Heart right ventricle (tissue), 16 donors: ENCODE data around the gene WWOX. TPM values are rescaled to one million over a fixed set of nuclear protein-coding genes. Genes with fewer than 3 reads are reported as not detected.

Experiments
- ATAC-seq, 8 donors: fragments of 200-7000 bp; cut with Tn5 transposase; one replicate each; pipeline ENCODE4 v1.9.1; 2020; ENCODE audit warnings: mild to moderate bottlenecking in 8 of 8, moderate library complexity in 8 of 8, moderate number of reproducible peaks in 1 of 8
- DNase-seq, 2 donors: peaks; one replicate each; pipeline ENCODE4 v3.0.0-alpha.2; 2020
- H3K27ac ChIP-seq, 10 donors: fragments of 200-600 bp; sonication (generic) in 2 of 10; one replicate each; pipeline versions ENCODE4 v1.5.0 to v1.8.0; 2020 to 2022; ENCODE audit warnings: mild to moderate bottlenecking in 3 of 10
- H3K27me3 ChIP-seq, 7 donors: fragments of 200-600 bp; one replicate each; pipeline ENCODE4 v1.8.0; 2021 to 2022; ENCODE audit warnings: mild to moderate bottlenecking in 2 of 7
- H3K36me3 ChIP-seq, 9 donors: fragments of 200-600 bp; sonication (generic) in 1 of 9; one replicate each; pipeline versions ENCODE4 v1.5.0 to v1.8.0; 2020 to 2022; ENCODE audit warnings: mild to moderate bottlenecking in 2 of 9
- H3K4me1 ChIP-seq, 9 donors: fragments of 200-600 bp; sonication (generic) in 1 of 9; one replicate each; pipeline versions ENCODE4 v1.5.0 to v1.8.0; 2020 to 2022; ENCODE audit warnings: mild to moderate bottlenecking in 4 of 9
- H3K4me3 ChIP-seq, 10 donors: fragments of 200-600 bp; sonication (generic) in 2 of 10; one replicate each; pipeline versions ENCODE4 v1.5.0 to v1.8.0; 2020 to 2022; ENCODE audit warnings: mild to moderate bottlenecking in 7 of 10, moderate library complexity in 2 of 10
- H3K9me3 ChIP-seq, 11 donors: fragments of 200-600 bp in 10 of 11; sonication (generic) in 2 of 11; one replicate each; pipeline versions ENCODE4 v1.5.0 to v1.8.0; 2013 to 2022; ENCODE audit warnings: mild to moderate bottlenecking in 2 of 11, control low read depth in 1 of 11, moderate library complexity in 1 of 11
- CTCF ChIP-seq, 9 donors: fragments of 200-600 bp; sonication (generic) in 2 of 9; IDR thresholded peaks; one replicate each; pipeline versions ENCODE4 v1.5.0 to v1.8.0; 2021 to 2022; ENCODE audit warnings: antibody characterized with exemption in 9 of 9, mild to moderate bottlenecking in 5 of 9, moderate library complexity in 1 of 9
- WGBS, 2 donors: extraction: QIAGEN DNeasy Blood & Tissue Kit; methylation state at CpG; one replicate each; pipeline ENCODE4 v1.1.7; 2013; ENCODE audit warnings: inconsistent platforms in 1 of 2; 5-methylcytosine and 5-hydroxymethylcytosine counted together
- intact Hi-C, 10 donors: fragments of 100-400 bp; cut with DNase I; formaldehyde crosslinking; loops; one replicate each; pipeline versions ENCODE4 v1.11.1 to v1.14.2; 2022
- polyA plus RNA-seq, 2 donors: library from polyadenylated mRNA; stranded (reverse); fragments of 200-250 nt; gene quantifications; one replicate each; pipeline ENCODE4 v1.2.3, GENCODE V29; 2013
- total RNA-seq, 10 donors: library from RNA; stranded (reverse); fragmentation: NEBNext Ultra II Directional in 3 of 10; extraction: Animal tissue kit (Norgen Biotek cat#: 25700) in 3 of 10; gene quantifications; one replicate each; pipeline versions ENCODE4 v1.2.1 to v1.2.4, GENCODE V29; 2021 to 2023
- donor health status: Arrhythmogenic right ventricular cardiomyopathy.
- donor health status: ischemic (EF 13 %, LVEDD 7.1; RV severe dilation, severe dysfunction).
- donor health status: healthy with polysubstance abuse.
- donor health status: DM: no; HTN: yes; CAD: no.
- donor health status: DM: no; HTN: no; CAD: no.
- donor health status: ischemic (EF 25% LVEDD 6.9; RV normal size, moderate dysfunction).
- donor health status: ischemic (EF 25% LVEDD 5.7; RV mildly dilated, moderate dysfunction).
- donor health status: healthy.
- donor health status: DM: yes; HTN: yes; CAD: no.
- donor health status: Ischemic cardiomyopathy.
- donor health status: ischemic (EF 35%, LVEDD 5.7; RV mildly dilated, moderate dysfunction).
- donor health status: nonischemic (EF 11% LVEDD 7.7; RV severe dilation, severe dysfunction).
- donor health status: DM: yes; HTN: yes; CAD: no.
- donor health status: PGD.
- donor health status: ischemic (EF 29% LVEDD 5.4; RV normal size, mild dysfunction).
- donor health status: nonischemic (EF 23%, LVEDD 6.1; RV moderate dilation, normal function).

The WWOX gene
- total and polyA plus RNA-seq, 12 donors = 4.9 to 15.0 (median 9.9) TPM

GRCh38 chr16:78523212-78523985, 423.9 kb downstream of the WWOX start:
- intact Hi-C loops = no loop called here

GRCh38 chr16:78524066-78524595, 424.7 kb downstream of the WWOX start:
- DNase-seq (no peak), ATAC-seq (no peak)
- intact Hi-C loops = no loop called here
- H3K27ac ChIP-seq = no peak overlapping the region
- no peak overlapping the region for H3K4me3 ChIP-seq
- 94 to 95% methylated on average over 4 of the region's 4 CpGs for WGBS, 2 donors
- no peak for TF ChIP-seq CTCF (IDR thresholded peaks at IDR 0.05)
- no peaks in the 10 kb centered on the region for H3K9me3 ChIP-seq
- H3K36me3 ChIP-seq = no peaks in the 10 kb centered on the region
- H3K27me3 ChIP-seq = no peaks in the 10 kb centered on the region
- H3K4me1 ChIP-seq = peaks cover 0 to 17% (median 0%) of the 10 kb centered on the region in 9 donors

More at GRCh38 chr16:78523212-78523985, 423.9 kb downstream of the WWOX start:
- WGBS, 2 donors = 72 to 74% methylated on average over 9 of the region's 9 CpGs
- no peak for TF ChIP-seq CTCF (IDR thresholded peaks at IDR 0.05)
- Histone ChIP-seq H3K27ac (no peak overlapping the region), H3K36me3 (no peaks in the 10 kb centered on the region), H3K9me3 (no peaks in the 10 kb centered on the region), H3K4me1 (peaks cover 0 to 17% (median 0%) of the 10 kb centered on the region in 9 donors), H3K4me3 (no peak overlapping the region), H3K27me3 (no peaks in the 10 kb centered on the region)
- DNase-seq = no peak
- ATAC-seq = no peak

GRCh38 chr16:78528265-78528664, 428.8 kb downstream of the WWOX start:
- no peak for DNase-seq
- TF ChIP-seq CTCF (IDR thresholded peaks at IDR 0.05) = no peak
- Histone ChIP-seq H3K27me3 (no peaks in the 10 kb centered on the region), H3K9me3 (no peaks in the 10 kb centered on the region), H3K27ac (no peak overlapping the region), H3K36me3 (no peaks in the 10 kb centered on the region), H3K4me3 (no peak overlapping the region), H3K4me1 (peaks cover 0 to 6% (median 0%) of the 10 kb centered on the region in 9 donors)
- no peak for ATAC-seq
- intact Hi-C loops = no loop called here
- 92 to 94% methylated on average over 5 of the region's 5 CpGs for WGBS, 2 donors

GRCh38 chr16:78529881-78530280, 430.4 kb downstream of the WWOX start:
- ATAC-seq (no peak), DNase-seq (no peak)
- Histone ChIP-seq H3K36me3 (no peaks in the 10 kb centered on the region), H3K4me1 (no peaks in the 10 kb centered on the region), H3K27ac (no peak overlapping the region), H3K9me3 (no peaks in the 10 kb centered on the region), H3K4me3 (no peak overlapping the region), H3K27me3 (no peaks in the 10 kb centered on the region)
- WGBS, 2 donors = 85 to 89% methylated on average over 5 of the region's 5 CpGs
- no peak for TF ChIP-seq CTCF (IDR thresholded peaks at IDR 0.05)
- intact Hi-C loops = no loop called here
